GM21723 (cell line): Measurements from ENCODE around the gene JPH2.
"Not testable (repeated sequence)": the region's sequence is repeated elsewhere in the genome, so short reads cannot be mapped to it uniquely, and the experiment has no call there.

ENCODE experiments used
- ATAC-seq: cut with Tn5 transposase; IDR thresholded peaks from one replicate; pipeline ENCODE4 v1.9.1; 2021; ENCODE audit warnings: mild to moderate bottlenecking, moderate library complexity; ENCODE audit not compliant: unreplicated experiment

Gene JPH2

DNA sequence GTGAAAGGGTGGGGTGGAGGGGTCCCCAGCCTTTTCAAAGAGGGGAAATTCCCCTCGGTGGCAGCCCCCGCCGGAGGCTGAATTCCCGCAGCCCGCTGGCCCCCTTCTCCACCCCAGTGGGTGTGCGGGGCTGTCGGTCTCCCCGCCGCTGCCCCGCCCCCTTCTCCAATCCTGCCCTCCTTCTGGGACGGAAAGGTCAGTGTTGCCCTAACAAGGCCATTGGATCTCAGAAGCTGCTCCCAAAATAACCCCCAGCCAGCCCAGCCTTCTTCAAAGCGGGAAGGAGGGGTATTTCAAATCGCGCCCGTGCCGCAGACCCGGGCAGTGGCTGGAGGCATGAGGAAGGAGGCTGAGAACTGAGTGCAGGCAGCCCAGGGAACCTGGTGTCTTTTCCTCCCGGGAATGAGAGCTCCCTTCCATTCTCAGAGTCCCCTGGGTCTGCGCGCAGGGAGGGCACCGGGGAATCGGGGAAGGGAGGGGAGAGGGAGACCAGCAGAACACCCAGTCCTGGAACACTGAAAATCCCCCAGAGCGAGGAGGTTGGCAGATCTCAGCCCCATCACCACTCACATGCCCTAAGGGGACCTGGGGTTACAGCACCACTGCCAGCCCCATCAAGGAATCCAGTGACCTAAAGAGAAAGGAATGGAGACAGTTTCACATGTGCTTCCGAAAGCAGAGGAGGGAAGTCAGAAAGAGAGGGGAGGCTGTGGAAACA is at the start of gene JPH2:
Gene JPH2, minus strand, starts transcription at position 135 of the 718 bp plus-strand sequence. CDS start 483 bp downstream, outside the sequence.
- no peak for ATAC-seq

DNA sequence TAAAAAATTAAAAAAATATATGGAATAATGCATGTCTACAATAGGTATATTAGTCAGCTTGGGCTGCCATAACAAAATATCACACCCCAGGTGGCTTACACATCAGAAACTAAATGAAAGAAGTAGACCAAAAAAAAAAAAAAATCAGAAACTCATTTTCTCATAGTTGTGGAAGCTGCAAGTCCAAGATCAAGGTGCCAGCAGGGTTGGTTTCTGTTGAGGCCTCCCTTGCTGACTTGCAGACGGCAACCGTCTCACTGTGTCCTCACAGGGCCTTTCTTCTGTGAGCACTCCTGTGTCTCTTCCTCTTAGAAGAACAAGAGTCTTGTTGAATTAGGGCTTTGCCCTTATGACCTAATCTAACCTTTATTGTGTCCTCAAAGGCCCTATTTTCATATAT is 48.7 kb upstream of the JPH2 start:
- no peak for ATAC-seq

DNA sequence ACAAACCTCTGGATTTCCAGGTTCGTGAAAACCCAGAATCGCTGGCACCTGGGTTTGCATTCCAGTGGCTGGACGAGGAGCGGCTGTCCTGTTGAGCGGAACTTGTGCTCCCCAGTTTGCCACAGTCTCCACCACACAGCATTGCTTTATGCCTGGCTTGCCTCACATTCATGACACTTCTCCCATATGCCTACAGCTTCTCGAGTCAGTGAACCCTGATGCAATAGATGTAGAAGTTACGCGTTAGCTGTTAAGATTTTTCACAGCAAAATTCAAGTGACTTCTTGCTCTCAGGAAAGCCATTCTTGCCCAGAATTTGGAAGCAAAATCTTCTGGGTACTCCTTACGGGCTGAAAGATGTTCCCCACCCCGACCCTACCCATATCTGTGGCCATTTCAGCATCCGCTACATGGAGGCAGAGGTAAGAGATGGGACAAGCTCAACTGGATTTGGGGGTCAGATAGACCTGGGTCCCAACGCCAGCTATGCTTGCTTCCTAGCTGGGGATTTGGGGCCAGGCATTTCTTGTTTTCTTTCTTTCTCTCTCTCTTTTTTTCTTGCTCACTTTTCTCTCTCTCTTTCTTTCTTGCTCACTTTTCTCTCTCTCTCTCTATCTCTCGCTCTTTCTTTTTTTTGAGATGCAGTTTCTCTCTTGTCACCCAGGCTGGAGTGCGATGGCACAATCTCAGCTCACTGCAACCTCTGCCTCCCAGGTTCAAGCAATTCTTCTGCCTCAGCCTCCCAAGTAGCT is 47.8 kb upstream of the JPH2 start:
- no peak for ATAC-seq

DNA sequence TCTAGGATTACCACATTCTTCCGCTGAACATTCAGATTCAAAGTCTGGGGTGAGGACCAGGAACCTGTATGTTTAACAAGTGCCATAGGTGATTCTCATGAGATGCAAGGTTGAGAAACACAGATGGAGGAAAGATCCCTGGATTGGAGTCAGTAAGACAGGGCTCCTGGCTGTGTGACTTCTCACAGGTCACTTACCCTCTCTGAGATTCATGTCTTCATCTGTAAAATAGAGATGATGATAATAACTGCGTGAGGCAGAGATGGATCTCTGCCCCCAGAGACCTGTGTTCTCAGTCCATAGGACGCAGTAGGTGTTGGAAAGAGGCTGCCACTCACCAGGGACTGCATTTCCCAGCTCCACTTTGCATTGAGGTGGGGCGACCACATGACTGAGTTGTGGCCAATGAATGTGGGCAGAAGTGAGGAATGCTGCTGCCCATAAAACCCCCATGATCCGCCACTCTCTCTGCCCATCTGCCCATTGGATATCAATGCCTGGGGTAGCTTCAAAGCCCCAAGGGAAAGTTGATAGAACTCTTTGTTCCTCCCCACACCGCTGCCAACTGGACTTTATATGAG is 46.5 kb upstream of the JPH2 start:
- no peak for ATAC-seq

DNA sequence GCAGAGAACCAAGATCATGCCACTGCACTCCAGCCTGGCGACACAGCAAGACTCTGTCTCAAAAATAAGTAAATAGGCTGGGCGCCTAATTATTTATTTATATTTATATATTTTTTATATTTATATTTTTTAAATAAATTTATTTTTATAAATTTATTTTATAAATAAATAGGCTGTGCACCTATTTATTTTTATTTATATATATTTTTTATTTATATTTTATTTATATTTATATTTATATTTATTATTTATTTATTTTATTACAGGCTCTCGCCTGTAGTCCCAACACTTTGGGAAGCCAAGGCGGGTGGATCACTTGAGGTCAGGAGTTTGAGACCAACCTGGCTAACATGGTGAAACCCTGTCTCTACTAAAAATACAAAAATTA is 45.5 kb upstream of the JPH2 start:
- not testable (repeated sequence) for ATAC-seq

DNA sequence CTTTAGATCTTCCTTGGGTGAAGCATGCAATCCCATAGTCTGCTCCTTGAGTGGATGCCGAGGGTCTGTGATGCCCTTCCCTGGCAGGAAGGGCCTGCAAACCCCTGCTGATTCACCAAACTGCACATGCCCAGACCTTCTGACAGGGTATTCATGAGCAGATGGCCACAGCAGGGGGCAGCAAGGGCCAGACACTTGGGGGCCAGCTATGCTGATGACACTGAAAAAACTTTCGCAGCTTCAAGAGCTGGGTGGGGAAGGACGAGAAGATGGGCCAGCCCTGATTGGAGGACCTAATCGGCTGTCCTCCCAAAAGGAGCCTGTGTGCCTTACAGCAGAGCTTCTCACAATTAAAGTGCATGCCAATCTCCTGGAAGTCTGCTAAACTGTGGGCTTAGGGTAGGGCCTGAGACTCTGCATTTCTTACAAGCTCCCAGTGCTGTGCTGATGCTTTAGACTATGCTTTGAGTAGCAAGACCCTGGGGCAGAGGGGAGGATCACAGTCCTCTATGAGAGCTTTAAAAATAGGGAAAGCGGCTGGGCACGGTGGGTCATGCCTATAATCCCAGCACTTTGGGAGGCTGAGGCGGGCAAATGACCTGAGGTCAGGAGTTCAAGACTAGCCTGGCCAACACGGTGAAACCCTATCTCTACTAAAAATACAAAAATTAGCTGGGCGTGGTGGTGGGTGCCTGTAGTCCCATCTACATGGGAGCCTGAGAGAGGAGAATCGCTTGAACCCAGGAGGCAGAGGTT is 44.9 kb upstream of the JPH2 start:
- no peak for ATAC-seq

DNA sequence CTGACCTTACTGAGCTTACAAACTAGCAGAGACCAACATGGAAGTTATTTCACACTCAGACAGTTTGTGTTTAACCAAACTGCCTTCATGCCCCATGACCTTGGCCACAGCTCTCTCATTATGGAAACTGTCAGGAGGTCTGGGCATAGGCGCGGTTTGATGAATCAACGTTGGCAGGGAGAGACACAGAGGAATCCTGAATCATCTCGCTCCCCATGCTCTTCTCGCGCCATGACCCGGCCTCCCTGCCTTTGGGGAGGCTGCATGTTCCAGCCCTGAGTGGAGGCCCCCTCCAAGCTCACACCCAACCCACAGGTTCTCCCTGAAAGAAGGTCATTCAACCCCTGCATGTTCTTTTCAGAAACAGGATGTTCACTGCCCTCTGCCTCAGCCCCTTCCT is 44.2 kb upstream of the JPH2 start:
- no peak for ATAC-seq

DNA sequence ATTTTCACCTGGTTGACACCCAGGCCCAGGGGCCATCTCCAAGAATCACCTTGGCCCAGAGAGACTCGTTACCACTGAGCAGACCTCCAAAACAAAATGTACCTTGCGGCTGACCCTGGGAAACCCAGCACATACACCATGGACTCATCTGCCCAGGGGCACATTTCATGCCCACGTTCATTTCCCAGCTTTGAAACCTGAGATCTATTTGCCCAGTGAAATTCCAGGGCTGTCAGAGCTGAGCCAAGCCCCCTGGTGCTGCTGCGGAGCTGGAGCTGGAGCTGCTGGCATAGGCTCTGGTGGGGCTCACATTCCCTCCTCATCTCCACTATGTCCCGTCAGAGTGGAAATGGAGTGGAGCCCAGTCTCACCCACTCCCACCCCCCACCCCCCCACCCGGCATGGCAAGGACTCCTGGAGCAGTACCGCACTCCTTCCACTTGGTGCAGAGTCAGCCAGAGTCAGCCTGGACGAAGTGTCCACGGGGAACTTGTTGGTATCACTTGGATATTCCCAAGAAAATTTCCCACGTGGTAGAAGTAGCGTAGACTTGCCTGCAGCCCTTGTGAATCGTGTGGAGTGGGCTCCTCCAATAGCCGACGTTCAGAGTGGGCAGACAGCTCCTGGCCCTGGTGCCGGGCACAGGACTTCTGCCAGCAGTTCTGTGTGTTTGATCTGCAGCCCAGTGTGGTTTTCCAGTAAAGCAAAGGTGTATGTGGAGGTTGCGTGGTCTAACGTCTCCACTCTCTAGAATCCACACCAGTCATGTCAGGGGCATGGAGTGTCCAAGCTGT is 41.7 kb upstream of the JPH2 start:
- ATAC-seq, result no peak

DNA sequence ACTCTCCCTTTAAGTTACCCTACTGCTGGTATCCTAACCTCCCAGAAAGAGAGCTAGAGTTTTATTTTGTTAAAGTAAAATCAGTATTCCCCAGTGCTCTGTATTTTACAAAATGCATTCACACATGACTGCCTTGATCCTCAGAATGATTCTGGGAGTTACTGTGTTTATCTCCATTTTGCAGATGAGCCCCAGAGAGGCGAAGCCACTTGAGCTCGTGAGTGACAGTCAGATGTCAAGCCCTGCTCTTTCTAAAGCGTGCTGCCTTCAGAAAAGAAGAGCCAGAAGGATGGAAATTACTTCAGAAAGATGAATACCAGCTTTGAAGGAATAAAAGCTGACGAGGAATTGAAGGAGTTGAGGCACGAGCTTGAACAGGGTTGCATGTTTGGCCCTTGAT is 37.6 kb upstream of the JPH2 start:
- no peak for ATAC-seq

DNA sequence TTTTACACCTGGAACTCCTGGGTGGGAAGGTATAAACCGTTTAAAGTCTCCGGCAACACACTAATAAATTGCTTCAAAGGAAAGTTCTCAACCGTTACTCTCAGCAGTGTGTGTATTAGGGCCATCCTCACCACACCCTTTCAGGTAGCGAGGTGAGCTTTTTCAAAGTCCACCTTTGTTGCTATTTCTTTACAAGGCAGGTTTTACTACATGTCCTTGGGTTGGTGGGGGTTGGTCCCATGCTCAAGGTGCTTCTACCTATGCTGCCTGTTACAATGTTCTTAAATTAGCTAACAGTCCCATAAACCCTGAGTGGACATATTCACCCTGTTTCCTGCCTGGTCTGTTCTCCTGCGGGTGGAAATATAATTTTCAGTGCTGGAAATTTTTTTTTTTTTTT is 36.7 kb upstream of the JPH2 start:
- no peak for ATAC-seq

DNA sequence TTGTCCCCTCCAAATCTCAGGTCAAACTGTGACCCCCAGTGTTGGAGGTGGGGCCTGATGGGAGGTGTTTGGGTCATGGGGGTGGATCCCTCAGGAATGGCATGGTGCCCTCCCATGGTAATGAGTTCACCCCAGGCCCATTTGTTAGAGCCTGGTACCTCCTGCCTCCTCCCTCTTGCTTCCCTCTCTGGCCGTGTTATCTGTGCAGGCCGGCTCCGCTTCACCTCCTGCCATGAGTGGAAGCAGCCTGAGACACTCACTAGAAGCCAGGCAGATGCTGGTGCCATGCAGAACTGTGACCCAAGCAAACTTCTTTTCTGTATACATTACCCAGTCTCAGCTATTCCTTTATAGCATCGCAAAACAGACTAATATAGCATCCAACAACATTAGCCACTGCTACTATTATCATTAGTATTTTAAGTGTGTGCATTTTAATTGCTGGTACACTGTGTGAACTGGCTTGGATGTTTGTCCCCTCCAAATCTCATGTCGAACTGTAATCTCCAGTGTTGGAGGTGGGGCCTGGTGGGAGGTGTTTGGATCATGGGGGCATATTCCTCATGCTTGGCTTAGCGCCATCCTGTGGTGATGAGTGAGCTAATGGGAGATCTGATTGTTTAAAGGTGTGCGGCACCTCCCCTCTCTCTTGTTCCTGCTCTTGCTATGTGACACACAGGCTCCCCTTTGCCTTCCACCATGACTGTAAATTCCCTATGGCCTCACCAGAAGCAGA is 35.8 kb upstream of the JPH2 start:
- no peak for ATAC-seq

DNA sequence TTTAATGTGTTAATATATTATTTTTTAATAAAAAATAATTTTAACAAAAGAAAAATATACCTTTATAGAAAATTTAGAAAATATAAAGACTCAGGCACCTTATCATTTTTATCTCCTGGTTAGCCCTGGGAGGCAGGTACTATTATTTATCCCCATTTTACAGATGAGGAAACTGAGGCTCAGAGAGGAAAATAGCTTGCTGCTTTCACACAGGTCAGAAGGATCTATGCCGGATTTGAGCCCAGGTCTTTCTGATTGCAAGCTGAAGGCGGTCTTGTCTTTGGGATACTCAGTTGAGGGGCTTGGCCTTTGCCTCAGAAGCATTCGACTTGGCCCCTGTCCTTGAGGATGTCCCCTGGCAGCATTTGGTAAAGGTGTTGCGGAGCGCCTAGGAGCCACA is 35.0 kb upstream of the JPH2 start:
- no peak for ATAC-seq

DNA sequence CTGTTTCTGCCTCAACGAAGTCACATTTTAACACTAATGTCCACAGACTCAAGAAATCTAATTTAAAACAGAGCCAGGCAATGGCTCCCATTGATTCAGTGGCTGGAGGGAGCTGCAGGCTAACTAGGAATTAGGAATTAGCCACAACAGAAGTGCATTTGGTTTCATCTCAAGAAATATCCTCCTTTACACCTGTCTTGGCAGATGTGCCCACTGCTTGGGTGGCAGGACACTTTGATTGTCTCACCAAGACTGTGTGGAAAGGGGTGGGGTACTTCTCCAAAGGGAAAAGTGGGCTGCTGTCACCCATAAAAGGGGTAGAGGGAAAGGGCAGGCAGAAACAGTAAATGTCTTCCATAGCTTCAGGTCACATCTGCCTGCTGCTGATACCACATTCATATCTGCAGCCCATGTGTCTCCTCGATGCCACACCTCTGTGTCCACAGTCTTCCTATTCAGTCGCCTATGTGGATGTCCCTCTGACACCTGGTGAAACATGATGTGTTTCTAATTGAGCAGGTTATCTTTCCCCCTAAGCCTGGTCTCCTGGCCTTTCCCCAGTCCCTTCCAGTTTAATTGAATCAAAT is 34.5 kb upstream of the JPH2 start:
- no peak for ATAC-seq

DNA sequence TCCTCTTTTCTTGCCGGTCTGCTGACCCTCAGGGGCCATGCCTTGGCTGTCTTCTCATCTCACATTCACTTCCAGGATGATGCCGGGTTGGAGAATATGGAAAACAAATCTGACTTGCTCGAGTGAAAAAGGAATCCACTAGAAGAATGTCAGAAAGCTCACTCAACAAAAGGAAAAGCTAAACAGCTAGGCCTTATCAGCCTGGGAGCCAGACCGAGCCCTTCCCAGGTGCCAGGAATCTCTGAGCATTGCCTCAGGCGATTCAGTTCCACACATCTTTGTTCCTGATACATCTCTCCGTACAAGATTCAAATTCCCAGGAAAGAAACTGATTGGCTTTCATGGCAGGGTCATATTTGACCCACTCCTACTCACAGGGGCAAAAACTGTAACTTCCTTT is 32.8 kb upstream of the JPH2 start:
- no peak for ATAC-seq

DNA sequence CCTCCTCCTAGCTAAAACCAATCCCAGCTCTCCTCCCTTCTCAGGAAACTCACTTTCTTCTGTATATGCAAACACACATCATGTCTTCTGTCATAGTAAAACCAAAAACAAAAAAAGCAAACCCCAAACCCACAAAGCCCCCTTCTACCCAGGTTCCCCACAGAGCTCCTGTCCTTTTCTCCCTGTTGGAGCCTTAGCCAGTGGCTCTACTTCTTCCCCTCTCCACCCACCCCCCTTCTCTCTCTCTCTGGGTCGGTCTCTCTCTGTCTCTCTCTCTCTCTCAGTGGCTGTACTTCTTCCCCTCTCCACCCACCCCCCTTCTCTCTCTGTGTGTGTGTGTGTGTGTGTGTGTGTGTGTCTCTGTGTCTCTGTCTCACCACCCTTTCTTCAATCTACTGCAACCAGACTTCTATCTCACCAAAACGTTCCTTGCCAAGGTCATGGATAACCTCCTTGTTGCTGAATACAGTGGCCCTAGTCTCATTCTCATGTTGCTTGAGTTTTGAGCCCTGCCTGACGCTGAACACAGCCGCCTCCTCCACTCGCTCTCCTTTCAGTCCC is 32.3 kb upstream of the JPH2 start:
- no peak for ATAC-seq

DNA sequence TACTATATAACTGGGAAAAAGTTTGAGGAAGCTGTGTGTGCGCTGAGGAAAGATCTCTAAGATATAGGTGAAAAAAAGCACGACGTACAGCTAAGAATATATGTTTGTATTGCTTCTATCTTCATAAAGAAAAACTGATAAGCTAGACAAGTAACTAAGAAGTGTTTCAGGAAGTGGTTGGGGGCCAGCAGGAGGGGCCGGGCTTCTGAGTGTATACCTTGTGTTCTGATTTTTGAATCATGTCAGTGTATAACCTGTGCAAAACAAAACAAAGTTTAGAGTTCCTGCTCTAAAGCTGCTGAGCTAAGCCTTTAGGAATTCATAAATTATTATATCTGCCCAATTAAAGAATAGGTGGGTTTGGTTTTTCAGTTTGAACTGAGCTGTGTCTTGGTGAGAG is 31.5 kb upstream of the JPH2 start:
- no peak for ATAC-seq

DNA sequence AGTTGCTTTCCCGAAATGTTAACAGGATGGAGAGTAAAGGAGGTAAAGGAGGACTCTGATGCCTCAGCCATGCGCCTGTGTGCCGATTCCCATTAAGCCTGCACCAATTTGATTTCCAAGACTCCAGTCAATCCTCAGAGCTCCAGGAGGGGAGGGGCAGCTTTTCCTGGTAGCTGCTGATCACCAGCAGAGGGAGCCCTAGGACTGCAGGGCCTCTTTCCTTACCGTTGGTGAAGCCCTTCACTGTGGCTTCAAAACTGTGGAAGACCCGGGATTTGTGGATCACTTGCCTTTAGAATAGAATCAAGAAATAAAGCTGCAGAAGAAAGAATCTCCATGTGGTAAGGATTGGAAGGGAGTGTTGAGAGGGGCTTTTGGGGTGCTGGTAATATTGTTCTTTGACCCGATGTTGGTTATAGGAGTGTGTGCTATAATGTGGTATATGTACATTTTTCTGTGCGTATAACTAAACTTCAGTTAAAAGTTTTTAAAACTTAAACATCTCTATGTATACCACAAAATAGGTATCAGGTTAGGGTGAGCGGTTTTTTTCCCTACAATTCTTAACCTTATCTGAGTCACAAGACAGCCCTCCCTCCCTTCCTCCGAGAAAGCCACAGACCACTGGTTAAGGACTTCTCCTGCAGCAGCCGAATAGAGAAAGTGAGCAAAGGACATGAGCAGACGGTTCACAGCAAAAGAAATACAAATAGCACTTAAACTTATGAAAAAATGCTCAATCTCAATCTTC is 30.5 kb upstream of the JPH2 start:
- no peak for ATAC-seq

DNA sequence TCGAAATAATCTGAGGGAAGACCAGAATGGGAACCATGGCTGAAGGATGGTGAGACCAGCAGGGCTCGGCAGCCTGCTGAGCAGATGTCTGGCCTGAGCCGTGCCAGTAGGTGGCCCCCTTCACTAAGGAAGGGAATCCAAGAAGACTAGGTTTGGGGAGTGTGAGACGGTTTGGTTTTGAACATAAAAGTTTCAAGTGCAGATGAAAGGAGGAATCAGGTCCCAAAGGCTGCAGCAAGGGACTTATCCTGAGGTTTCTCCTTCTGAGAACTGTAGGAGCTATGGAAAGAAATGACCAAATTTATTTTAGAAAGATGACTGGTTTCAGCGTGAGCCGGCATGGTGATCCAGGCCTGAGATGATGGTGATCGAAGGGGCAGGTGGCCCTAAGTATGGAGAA is 28.1 kb upstream of the JPH2 start:
- no peak for ATAC-seq

DNA sequence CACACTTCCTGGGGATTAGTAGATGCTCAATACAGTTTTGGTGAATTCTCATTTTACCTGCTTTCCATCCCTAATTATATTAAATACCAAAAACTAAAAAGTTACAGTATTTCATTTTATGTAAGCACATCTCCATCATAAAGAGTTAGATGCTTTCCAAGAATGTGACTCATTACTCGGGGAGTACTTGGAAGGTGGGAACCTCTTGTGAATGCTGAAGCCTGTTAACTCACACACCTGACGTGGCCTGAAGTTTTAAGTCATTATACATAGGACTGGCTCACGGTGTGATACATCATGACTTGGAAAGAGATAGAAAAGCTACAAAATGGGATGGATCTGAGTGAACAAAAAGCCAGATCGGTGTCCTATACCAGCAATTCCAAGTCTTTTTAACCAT is 25.8 kb upstream of the JPH2 start:
- ATAC-seq, result no peak
